Esophagus mucosa (tissue), 1 donor: ENCODE measurements around the gene DNASE1L2. TPM values are rescaled to one million over a fixed set of nuclear protein-coding genes. Genes with fewer than 3 reads are reported as not detected.

Experiments
- total RNA-seq: library from RNA; stranded (reverse); gene quantifications from one replicate; pipeline ENCODE4 v1.2.4, GENCODE V29; 2023
- donor health status: DM: yes; HTN: yes; CAD: no.

The DNASE1L2 gene
- total RNA-seq, 1 donor from 2014 or later: 0.12 TPM

Other genes with a start within 250 kb of the DNASE1L2 start
- gene SYNGR3, start 246.5 kb upstream of the DNASE1L2 start, total RNA-seq: 0.16 TPM
- 41.0 TPM for gene ZNF598, start 226.6 kb upstream of the DNASE1L2 start, total RNA-seq
- 0.80 TPM for gene NPW, start 216.7 kb upstream of the DNASE1L2 start, total RNA-seq
- 21.6 TPM for gene NHERF2, start 209.5 kb upstream of the DNASE1L2 start, total RNA-seq
- 15.8 TPM for gene NTHL1, start 188.6 kb upstream of the DNASE1L2 start, total RNA-seq
- gene TSC2, start 188.5 kb upstream of the DNASE1L2 start, total RNA-seq: 49.5 TPM
- gene PKD1, start 100.5 kb upstream of the DNASE1L2 start, total RNA-seq: 34.8 TPM
- 6.0 TPM for gene RAB26, start 87.8 kb upstream of the DNASE1L2 start, total RNA-seq
- 96.6 TPM for gene TRAF7, start 80.7 kb upstream of the DNASE1L2 start, total RNA-seq
- 0.08 TPM for gene CASKIN1, start 39.8 kb upstream of the DNASE1L2 start, total RNA-seq
- gene MLST8, start 31.0 kb upstream of the DNASE1L2 start, total RNA-seq: 28.5 TPM
- gene BRICD5, start 25.6 kb upstream of the DNASE1L2 start, total RNA-seq: 0.36 TPM
- 6.6 TPM for gene PGP, start 21.6 kb upstream of the DNASE1L2 start, total RNA-seq
- gene E4F1, start 12.9 kb upstream of the DNASE1L2 start, total RNA-seq: 10.7 TPM
- 65.8 TPM for gene ECI1, start 15.1 kb downstream of the DNASE1L2 start, total RNA-seq
- 104 TPM for gene RNPS1, start 31.7 kb downstream of the DNASE1L2 start, total RNA-seq
- 1.2 TPM for gene ABCA3, start 104.3 kb downstream of the DNASE1L2 start, total RNA-seq
- 11.1 TPM for gene CCNF, start 193.0 kb downstream of the DNASE1L2 start, total RNA-seq
- 3.1 TPM for gene TEDC2, start 223.7 kb downstream of the DNASE1L2 start, total RNA-seq
- gene NTN3, start 234.9 kb downstream of the DNASE1L2 start, total RNA-seq: 0.08 TPM
- gene TBC1D24, start 238.7 kb downstream of the DNASE1L2 start, total RNA-seq: 2.0 TPM